Measurements from ENCODE around the gene PCSK7. TPM values are rescaled to one million over a fixed set of nuclear protein-coding genes. Genes with fewer than 3 reads are reported as not detected.

PCSK7 gene
- total RNA-seq, 2 donors from 2014 or later = 25.3 to 32.8 TPM

GRCh38 chr11:117256573-117256972 is 24.7 kb upstream of the PCSK7 start:
- DNase-seq (ENCODE audit: low spot score) = no peak
- TF ChIP-seq, protein P1, sequence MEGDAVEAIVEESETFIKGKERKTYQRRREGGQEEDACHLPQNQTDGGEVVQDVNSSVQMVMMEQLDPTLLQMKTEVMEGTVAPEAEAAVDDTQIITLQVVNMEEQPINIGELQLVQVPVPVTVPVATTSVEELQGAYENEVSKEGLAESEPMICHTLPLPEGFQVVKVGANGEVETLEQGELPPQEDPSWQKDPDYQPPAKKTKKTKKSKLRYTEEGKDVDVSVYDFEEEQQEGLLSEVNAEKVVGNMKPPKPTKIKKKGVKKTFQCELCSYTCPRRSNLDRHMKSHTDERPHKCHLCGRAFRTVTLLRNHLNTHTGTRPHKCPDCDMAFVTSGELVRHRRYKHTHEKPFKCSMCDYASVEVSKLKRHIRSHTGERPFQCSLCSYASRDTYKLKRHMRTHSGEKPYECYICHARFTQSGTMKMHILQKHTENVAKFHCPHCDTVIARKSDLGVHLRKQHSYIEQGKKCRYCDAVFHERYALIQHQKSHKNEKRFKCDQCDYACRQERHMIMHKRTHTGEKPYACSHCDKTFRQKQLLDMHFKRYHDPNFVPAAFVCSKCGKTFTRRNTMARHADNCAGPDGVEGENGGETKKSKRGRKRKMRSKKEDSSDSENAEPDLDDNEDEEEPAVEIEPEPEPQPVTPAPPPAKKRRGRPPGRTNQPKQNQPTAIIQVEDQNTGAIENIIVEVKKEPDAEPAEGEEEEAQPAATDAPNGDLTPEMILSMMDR (IDR thresholded peaks at IDR 0.05) = no peak
- Histone ChIP-seq H3K9me3 (no peaks in the 10 kb centered on the region), H3K36me3 (peaks cover 10% of the 10 kb centered on the region), H3K27me3 (no peaks in the 10 kb centered on the region), H3K4me3 (no peak overlapping the region), H3K27ac (no peak overlapping the region), H3K4me1 (no peaks in the 10 kb centered on the region)

GRCh38 chr11:117255966-117256365 is 24.1 kb upstream of the PCSK7 start:
- Histone ChIP-seq H3K4me1 (no peaks in the 10 kb centered on the region), H3K9me3 (no peaks in the 10 kb centered on the region), H3K4me3 (no peak overlapping the region), H3K36me3 (peaks cover 8% of the 10 kb centered on the region), H3K27me3 (no peaks in the 10 kb centered on the region), H3K27ac (no peak overlapping the region)
- no peak for DNase-seq (ENCODE audit: low spot score)
- TF ChIP-seq, protein P1 (IDR thresholded peaks at IDR 0.05) = no peak

DNA sequence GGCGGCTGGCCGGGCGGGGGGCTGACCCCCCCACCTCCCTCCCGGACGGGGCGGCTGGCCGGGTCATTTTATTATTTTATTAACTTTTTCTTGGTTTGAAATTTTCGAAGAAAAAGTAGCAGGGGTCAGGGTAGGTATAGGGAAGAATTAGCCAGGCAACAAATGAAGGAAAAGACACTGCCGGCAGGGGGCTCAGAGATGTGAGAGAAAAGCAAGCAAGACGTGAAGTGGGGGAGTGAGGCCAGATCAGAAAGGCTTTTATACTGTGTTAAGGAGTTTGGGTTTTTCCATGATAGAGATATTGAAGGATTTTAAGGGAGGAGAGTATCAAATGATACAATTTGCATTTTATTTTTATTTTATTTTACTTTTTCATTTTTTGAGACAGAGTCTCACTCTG is 19.6 kb upstream of the PCSK7 start:
- no peak for DNase-seq (ENCODE audit: low spot score)
- Histone ChIP-seq H3K36me3 (peaks cover 22% of the 10 kb centered on the region), H3K27ac (no peak overlapping the region), H3K4me1 (no peaks in the 10 kb centered on the region), H3K9me3 (no peaks in the 10 kb centered on the region), H3K4me3 (no peak overlapping the region), H3K27me3 (no peaks in the 10 kb centered on the region)
- TF ChIP-seq, protein P1 (IDR thresholded peaks at IDR 0.05) = no peak

GRCh38 chr11:117249571-117249970 is 17.7 kb upstream of the PCSK7 start:
- no peak overlapping the region for H3K27ac ChIP-seq
- no peak overlapping the region for H3K4me3 ChIP-seq
- no peaks in the 10 kb centered on the region for H3K27me3 ChIP-seq
- H3K4me1 ChIP-seq = no peaks in the 10 kb centered on the region
- H3K9me3 ChIP-seq = no peaks in the 10 kb centered on the region
- no peak for DNase-seq (ENCODE audit: low spot score)
- TF ChIP-seq, protein P1 (IDR thresholded peaks at IDR 0.05) = no peak
- H3K36me3 ChIP-seq = peaks cover 41% of the 10 kb centered on the region

DNA sequence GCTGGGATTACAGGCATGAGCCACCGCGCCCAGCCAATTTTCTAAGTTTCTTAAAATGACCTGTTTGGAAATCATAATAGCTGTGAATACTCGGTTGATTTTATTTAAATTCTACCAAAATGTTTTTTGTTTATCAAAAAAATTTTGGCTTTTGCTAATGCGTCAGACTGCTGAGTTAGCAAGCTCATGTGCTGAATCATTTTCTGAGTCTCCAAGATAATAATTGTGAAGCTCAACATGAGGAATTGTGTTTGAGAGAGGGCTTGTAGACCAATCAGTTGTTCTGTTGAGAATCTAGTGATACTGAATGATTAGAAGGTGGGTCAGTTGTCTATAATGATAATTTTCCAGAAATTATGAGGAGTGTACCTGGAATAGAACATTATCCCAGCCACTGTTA is 16.5 kb upstream of the PCSK7 start:
- no peak for DNase-seq (ENCODE audit: low spot score)
- no peak overlapping the region for H3K27ac ChIP-seq
- no peaks in the 10 kb centered on the region for H3K4me1 ChIP-seq
- H3K4me3 ChIP-seq = no peak overlapping the region
- no peaks in the 10 kb centered on the region for H3K27me3 ChIP-seq
- H3K36me3 ChIP-seq = peaks cover 52% of the 10 kb centered on the region
- TF ChIP-seq, protein P1 (IDR thresholded peaks at IDR 0.05) = no peak
- no peaks in the 10 kb centered on the region for H3K9me3 ChIP-seq

- H3K36me3 ChIP-seq = peaks cover 42% of the 10 kb centered on the region
- TF ChIP-seq, protein P1 (IDR thresholded peaks at IDR 0.05) = no peak
- DNase-seq (ENCODE audit: low spot score) = no peak
- no peak overlapping the region for H3K27ac ChIP-seq
- H3K4me1 ChIP-seq = peaks cover 0 to 2% of the 10 kb centered on the region in 2 donors
- no peaks in the 10 kb centered on the region for H3K27me3 ChIP-seq
- H3K4me3 ChIP-seq = no peak overlapping the region
- H3K9me3 ChIP-seq = no peaks in the 10 kb centered on the region
Observed at GRCh38 chr11:117239295-117239694, 7.4 kb upstream of the PCSK7 start.

Measured in right atrium auricular region (tissue), 2 donors.